ENCODE measurements around the gene ATP13A3. TPM values are rescaled to one million over a fixed set of nuclear protein-coding genes. Genes with fewer than 3 reads are reported as not detected.

ATP13A3 gene
- total and polyA plus RNA-seq, 10 of the 15 experiments (the other 5 are each of a cell fraction or from before 2014, with no cell fraction given), result 14.0 to 108 (median 69.5) TPM

DNA sequence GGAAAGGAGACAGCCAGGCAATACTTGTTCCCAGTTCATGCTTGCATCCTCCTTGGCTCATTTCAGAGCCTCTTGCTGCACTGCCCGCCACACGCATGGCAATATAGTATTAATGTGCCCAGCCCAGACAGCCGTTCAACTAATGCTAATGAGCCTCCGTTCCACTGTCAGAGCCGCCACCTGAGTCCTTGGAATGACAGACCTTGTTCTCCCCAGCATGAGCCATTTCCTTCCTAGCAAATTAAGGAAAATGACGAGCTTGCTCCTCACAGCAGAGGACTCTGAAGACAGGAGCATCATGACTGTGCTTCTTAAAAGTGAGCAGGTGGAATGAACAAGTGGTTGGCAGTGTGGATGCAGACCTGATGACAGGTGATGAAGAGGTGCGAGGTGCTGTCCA lies 106.5 kb downstream of the ATP13A3 start:
- ChIA-PET CTCF (no interaction called here), POLR2A (no interaction called here), RAD21 (ENCODE audit: unreplicated experiment) (no interaction called here), SMC1A (ENCODE audit: uncharacterized antibody, unreplicated experiment) (no interaction called here)
- 46% methylated on average over 6 of the region's 7 CpGs for WGBS (ENCODE audit: insufficient coverage, insufficient replicate concordance, low lambda C conversion rate, missing lambda C conversion rate)
- intact Hi-C loops (cut with micrococcal nuclease; ENCODE audit: unreplicated experiment) (no loop called here), in situ Hi-C loops (cut with MboI) (no loop called here)
- DNase-seq (ENCODE audit: low read depth, low spot score) (no peak), FAIRE-seq (no peak), ATAC-seq (no peak)
- Histone ChIP-seq H3K27ac (ENCODE audit: control insufficient read depth, insufficient read depth) (no peak overlapping the region), H3K4me2 (ENCODE audit: control insufficient read depth, insufficient read depth) (no peak overlapping the region), H3K79me2 (ENCODE audit: control insufficient read depth, insufficient read depth, low read length) (no peaks in the 10 kb centered on the region), H3K9ac (ENCODE audit: control insufficient read depth, insufficient read depth, low read length) (no peak overlapping the region), H3K4me1 (ENCODE audit: control insufficient read depth, insufficient read depth, low read length) (no peaks in the 10 kb centered on the region), H4K20me1 (ENCODE audit: control insufficient read depth, insufficient read depth) (no peaks in the 10 kb centered on the region), H3K9me3 (replicated peaks; ENCODE audit: control insufficient read depth, insufficient read depth, low read length) (no peaks in the 10 kb centered on the region), H3K27me3 (replicated peaks in 1 of 2; ENCODE audit: control insufficient read depth in 2 of 2, insufficient read depth in 2 of 2, low read length in 1 of 2) (no peaks in the 10 kb centered on the region; a peak in 2 of 4 replicates), H2AFZ (ENCODE audit: control insufficient read depth, low read depth, low read length) (no peak overlapping the region), H3K4me3 (no peak overlapping the region), H3K36me3 (ENCODE audit: control insufficient read depth in 2 of 2, insufficient read depth in 2 of 2, low read length in 1 of 2) (no peaks in the 10 kb centered on the region)
- TF ChIP-seq FOXM1 (IDR thresholded peaks at IDR 0.05; ENCODE audit: low read depth, low read length), result no peak
- no peak for TF ChIP-seq POLR2AphosphoS2 (IDR thresholded peaks at IDR 0.05; ENCODE audit: low read depth, low read length)
- no peak for TF ChIP-seq ZSCAN29 (IDR thresholded peaks at IDR 0.05)
- TF ChIP-seq, protein P1, sequence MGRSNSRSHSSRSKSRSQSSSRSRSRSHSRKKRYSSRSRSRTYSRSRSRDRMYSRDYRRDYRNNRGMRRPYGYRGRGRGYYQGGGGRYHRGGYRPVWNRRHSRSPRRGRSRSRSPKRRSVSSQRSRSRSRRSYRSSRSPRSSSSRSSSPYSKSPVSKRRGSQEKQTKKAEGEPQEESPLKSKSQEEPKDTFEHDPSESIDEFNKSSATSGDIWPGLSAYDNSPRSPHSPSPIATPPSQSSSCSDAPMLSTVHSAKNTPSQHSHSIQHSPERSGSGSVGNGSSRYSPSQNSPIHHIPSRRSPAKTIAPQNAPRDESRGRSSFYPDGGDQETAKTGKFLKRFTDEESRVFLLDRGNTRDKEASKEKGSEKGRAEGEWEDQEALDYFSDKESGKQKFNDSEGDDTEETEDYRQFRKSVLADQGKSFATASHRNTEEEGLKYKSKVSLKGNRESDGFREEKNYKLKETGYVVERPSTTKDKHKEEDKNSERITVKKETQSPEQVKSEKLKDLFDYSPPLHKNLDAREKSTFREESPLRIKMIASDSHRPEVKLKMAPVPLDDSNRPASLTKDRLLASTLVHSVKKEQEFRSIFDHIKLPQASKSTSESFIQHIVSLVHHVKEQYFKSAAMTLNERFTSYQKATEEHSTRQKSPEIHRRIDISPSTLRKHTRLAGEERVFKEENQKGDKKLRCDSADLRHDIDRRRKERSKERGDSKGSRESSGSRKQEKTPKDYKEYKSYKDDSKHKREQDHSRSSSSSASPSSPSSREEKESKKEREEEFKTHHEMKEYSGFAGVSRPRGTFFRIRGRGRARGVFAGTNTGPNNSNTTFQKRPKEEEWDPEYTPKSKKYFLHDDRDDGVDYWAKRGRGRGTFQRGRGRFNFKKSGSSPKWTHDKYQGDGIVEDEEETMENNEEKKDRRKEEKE (IDR thresholded peaks at IDR 0.05), result no peak
- TF ChIP-seq NFXL1 (IDR thresholded peaks at IDR 0.05; ENCODE audit: borderline replicate concordance), result no peak
- TF ChIP-seq TCF3 (IDR thresholded peaks at IDR 0.05; ENCODE audit: borderline replicate concordance, insufficient read depth, low read depth, low read length), result no peak
- no peak for TF ChIP-seq GABPA (IDR thresholded peaks at IDR 0.05; ENCODE audit: low read depth)
- no peak for TF ChIP-seq SMAD1 (IDR thresholded peaks at IDR 0.05; ENCODE audit: low read depth, partially characterized antibody)
- TF ChIP-seq, protein P2, sequence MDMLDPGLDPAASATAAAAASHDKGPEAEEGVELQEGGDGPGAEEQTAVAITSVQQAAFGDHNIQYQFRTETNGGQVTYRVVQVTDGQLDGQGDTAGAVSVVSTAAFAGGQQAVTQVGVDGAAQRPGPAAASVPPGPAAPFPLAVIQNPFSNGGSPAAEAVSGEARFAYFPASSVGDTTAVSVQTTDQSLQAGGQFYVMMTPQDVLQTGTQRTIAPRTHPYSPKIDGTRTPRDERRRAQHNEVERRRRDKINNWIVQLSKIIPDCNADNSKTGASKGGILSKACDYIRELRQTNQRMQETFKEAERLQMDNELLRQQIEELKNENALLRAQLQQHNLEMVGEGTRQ (IDR thresholded peaks at IDR 0.05; ENCODE audit: borderline replicate concordance, low read depth, low read length), result no peak
- TF ChIP-seq, protein P3, sequence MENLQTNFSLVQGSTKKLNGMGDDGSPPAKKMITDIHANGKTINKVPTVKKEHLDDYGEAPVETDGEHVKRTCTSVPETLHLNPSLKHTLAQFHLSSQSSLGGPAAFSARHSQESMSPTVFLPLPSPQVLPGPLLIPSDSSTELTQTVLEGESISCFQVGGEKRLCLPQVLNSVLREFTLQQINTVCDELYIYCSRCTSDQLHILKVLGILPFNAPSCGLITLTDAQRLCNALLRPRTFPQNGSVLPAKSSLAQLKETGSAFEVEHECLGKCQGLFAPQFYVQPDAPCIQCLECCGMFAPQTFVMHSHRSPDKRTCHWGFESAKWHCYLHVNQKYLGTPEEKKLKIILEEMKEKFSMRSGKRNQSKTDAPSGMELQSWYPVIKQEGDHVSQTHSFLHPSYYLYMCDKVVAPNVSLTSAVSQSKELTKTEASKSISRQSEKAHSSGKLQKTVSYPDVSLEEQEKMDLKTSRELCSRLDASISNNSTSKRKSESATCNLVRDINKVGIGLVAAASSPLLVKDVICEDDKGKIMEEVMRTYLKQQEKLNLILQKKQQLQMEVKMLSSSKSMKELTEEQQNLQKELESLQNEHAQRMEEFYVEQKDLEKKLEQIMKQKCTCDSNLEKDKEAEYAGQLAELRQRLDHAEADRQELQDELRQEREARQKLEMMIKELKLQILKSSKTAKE (IDR thresholded peaks at IDR 0.05; ENCODE audit: low read depth, poor library complexity, severe bottlenecking), result no peak
- no peak for TF ChIP-seq SIX5 (IDR thresholded peaks at IDR 0.05; ENCODE audit: low read depth, low read length, severe bottlenecking)
- TF ChIP-seq SUZ12 (IDR thresholded peaks at IDR 0.05; ENCODE audit: unreplicated experiment), result no peak
- TF ChIP-seq KAT2A (conservative IDR thresholded peaks at IDR 0.05; ENCODE audit: control insufficient read depth, low read depth, low read length), result no peak
- TF ChIP-seq, protein P4, sequence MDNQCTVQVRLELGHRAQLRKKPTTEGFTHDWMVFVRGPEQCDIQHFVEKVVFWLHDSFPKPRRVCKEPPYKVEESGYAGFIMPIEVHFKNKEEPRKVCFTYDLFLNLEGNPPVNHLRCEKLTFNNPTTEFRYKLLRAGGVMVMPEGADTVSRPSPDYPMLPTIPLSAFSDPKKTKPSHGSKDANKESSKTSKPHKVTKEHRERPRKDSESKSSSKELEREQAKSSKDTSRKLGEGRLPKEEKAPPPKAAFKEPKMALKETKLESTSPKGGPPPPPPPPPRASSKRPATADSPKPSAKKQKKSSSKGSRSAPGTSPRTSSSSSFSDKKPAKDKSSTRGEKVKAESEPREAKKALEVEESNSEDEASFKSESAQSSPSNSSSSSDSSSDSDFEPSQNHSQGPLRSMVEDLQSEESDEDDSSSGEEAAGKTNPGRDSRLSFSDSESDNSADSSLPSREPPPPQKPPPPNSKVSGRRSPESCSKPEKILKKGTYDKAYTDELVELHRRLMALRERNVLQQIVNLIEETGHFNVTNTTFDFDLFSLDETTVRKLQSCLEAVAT (IDR thresholded peaks at IDR 0.05), result no peak
- no TSS peak for BruUV-seq (replicated peaks)
